Smooth muscle cell of the brain vasculature (primary cell): ENCODE results near the gene ADAM22.
"Not testable (repeated sequence)": the region's sequence is repeated elsewhere in the genome, so short reads cannot be mapped to it uniquely, and the experiment has no call there.

Source experiments
- DNase-seq: peaks from one replicate; pipeline ENCODE4 v3.0.0-alpha.2; 2012; ENCODE audit warnings: low read depth, low spot score

The ADAM22 gene

GRCh38 chr7:88156356-88156755 is 222.3 kb downstream of the ADAM22 start:
- DNase-seq, result no peak

- not testable (repeated sequence) for DNase-seq
These were observed 225.7 kb downstream of the ADAM22 start for GRCh38 chr7:88159741-88160140.

- DNase-seq, result no peak
These were observed 231.6 kb downstream of the ADAM22 start for GRCh38 chr7:88165697-88166096.

- no peak for DNase-seq
These were observed 233.2 kb downstream of the ADAM22 start for GRCh38 chr7:88167223-88167622.

GRCh38 chr7:88167721-88168120 is 233.7 kb downstream of the ADAM22 start:
- DNase-seq, result no peak

GRCh38 chr7:88169717-88170320 is 235.8 kb downstream of the ADAM22 start:
- no peak for DNase-seq

GRCh38 chr7:88172842-88173241 is 238.8 kb downstream of the ADAM22 start:
- no peak for DNase-seq

- DNase-seq, result no peak
These were observed 242.1 kb downstream of the ADAM22 start for GRCh38 chr7:88176190-88176589.

GRCh38 chr7:88183051-88183450 is 249.0 kb downstream of the ADAM22 start:
- no peak for DNase-seq

GRCh38 chr7:88184848-88185304 is 250.8 kb downstream of the ADAM22 start:
- no peak for DNase-seq

GRCh38 chr7:88185650-88186049 is 251.6 kb downstream of the ADAM22 start:
- DNase-seq, result no peak

- no peak for DNase-seq
These were observed 257.9 kb downstream of the ADAM22 start for GRCh38 chr7:88191911-88192310.

GRCh38 chr7:88200261-88200660 is 266.2 kb downstream of the ADAM22 start:
- DNase-seq, result no peak

- DNase-seq, result no peak
These were observed 266.7 kb downstream of the ADAM22 start for GRCh38 chr7:88200789-88201188.

- no peak for DNase-seq
These were observed 267.3 kb downstream of the ADAM22 start for GRCh38 chr7:88201305-88201704.

GRCh38 chr7:88202278-88202677 is 268.2 kb downstream of the ADAM22 start:
- DNase-seq, result no peak

GRCh38 chr7:88202799-88203198 is 268.7 kb downstream of the ADAM22 start:
- no peak for DNase-seq

GRCh38 chr7:88203401-88203800 is 269.4 kb downstream of the ADAM22 start:
- no peak for DNase-seq

- no peak for DNase-seq
These were observed 270.6 kb downstream of the ADAM22 start for GRCh38 chr7:88204525-88205110.

- no peak for DNase-seq
These were observed 271.1 kb downstream of the ADAM22 start for GRCh38 chr7:88205179-88205578.

GRCh38 chr7:88206254-88206653 is 272.2 kb downstream of the ADAM22 start:
- DNase-seq, result no peak

- no peak for DNase-seq
These were observed 274.5 kb downstream of the ADAM22 start for GRCh38 chr7:88208521-88208920.

GRCh38 chr7:88212918-88213317 is 278.9 kb downstream of the ADAM22 start:
- DNase-seq, result no peak

GRCh38 chr7:88214456-88214855 is 280.4 kb downstream of the ADAM22 start:
- DNase-seq, result no peak
